Tibial artery (tissue), 4 donors: Measurements from ENCODE around the gene MET.
"Not testable (repeated sequence)": the region's sequence is repeated elsewhere in the genome, so short reads cannot be mapped to it uniquely, and the experiment has no call there.

Source experiments
- DNase-seq, 2 donors: peaks; one replicate each; pipeline ENCODE4 v3.0.0-alpha.2; 2019
- H3K27ac ChIP-seq, 2 donors: fragments of 200-600 bp; sonication (generic) in 1 of 2; 1 replicate in 1 of 2; 2 replicates in 1 of 2; pipeline ENCODE4 v1.5.1; 2018 to 2019; ENCODE audit warnings: mild to moderate bottlenecking in 1 of 2
- H3K27me3 ChIP-seq, 2 donors: fragments of 200-600 bp; sonication (generic) in 1 of 2; one replicate each; pipeline versions ENCODE4 v1.5.1 to v1.6.0; 2016 to 2019
- H3K36me3 ChIP-seq, 3 donors: fragments of 200-600 bp; sonication (generic) in 2 of 3; one replicate each; pipeline ENCODE4 v1.5.1; 2016 to 2019; ENCODE audit warnings: mild to moderate bottlenecking in 2 of 3
- H3K4me1 ChIP-seq, 4 donors: fragments of 200-600 bp; sonication (generic) in 2 of 4; 1 replicate in 3 of 4; 2 replicates in 1 of 4; pipeline ENCODE4 v1.5.1; 2016 to 2019
- H3K4me3 ChIP-seq, 2 donors: fragments of 200-600 bp; sonication (generic) in 1 of 2; 1 replicate in 1 of 2; 2 replicates in 1 of 2; pipeline ENCODE4 v1.5.1; 2018 to 2019; ENCODE audit warnings: mild to moderate bottlenecking in 2 of 2
- H3K9me3 ChIP-seq, 3 donors: fragments of 200-600 bp; sonication (generic) in 1 of 3; one replicate each; pipeline ENCODE4 v1.5.1; 2016 to 2019
- CTCF ChIP-seq, 2 experiments: fragments of 200-600 bp in 1 of 2; fragments of 450-650 bp in 1 of 2; IDR thresholded peaks; one replicate each; pipeline ENCODE4 v1.5.1; 2017 to 2019; ENCODE audit warnings: antibody characterized with exemption in 2 of 2, mild to moderate bottlenecking in 1 of 2, moderate library complexity in 1 of 2
- intact Hi-C: fragments of 100-400 bp; cut with DNase I; formaldehyde crosslinking; loops from one replicate; pipeline ENCODE4 v1.15.0; 2023; ENCODE audit warnings: low total_unique reads

The MET gene

DNA sequence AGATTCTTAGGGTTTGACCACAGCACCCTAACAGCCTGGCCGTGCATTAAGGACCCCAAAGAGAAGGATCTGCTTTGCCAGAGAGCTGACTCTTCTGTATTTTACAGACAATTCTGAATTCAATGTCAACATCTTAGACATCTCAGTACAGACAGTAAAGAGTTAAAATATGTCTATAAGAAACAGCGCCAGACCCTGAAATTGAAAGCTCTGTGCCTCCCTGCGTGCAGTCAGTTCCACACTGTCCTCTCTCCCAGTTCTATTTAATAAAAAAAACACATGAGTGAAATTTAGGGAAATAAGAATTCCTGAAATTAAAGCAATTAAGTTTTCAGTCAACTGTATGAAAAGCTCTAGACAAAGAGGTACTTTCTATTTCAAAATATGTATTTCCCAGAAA lies 45.1 kb downstream of the MET start:
- intact Hi-C loops: no loop called here

DNA sequence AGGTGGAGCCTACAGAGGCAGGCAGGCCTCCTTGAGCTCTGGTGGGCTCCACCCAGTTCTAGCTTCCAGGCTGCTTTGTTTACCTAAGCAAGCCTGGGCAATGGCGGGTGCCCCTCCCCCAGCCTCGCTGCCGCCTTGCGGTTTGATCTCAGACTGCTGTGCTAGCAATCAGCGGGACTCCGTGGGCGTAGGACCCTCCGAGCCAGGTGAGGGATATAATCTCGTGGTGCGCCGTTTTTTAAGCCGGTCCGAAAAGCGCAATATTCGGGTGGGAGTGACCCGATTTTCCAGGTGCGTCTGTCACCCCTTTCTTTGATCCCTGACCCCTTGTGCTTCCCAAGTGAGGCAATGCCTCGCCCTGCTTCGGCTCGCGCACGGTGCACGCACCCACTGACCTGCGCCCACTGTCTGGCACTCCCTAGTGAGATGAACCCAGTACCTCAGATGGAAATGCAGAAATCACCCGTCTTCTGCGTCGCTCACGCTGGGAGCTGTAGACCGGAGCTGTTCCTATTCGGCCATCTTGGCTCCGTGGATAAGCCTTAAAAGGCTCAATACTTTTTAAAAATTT lies 52.0 kb downstream of the MET start:
- H3K27me3 ChIP-seq, H3K36me3 ChIP-seq, intact Hi-C loops, H3K4me1 ChIP-seq, H3K9me3 ChIP-seq, H3K4me3 ChIP-seq, H3K27ac ChIP-seq, DNase-seq: not testable (repeated sequence)

More for the DNA sequence above, 45.1 kb downstream of the MET start:
- no peak for TF ChIP-seq CTCF (IDR thresholded peaks at IDR 0.05)
- Histone ChIP-seq H3K27ac (no peak overlapping the region), H3K4me1 (peaks cover 0 to 9% (median 3%) of the 10 kb centered on the region in 4 donors), H3K9me3 (no peaks in the 10 kb centered on the region), H3K36me3 (no peaks in the 10 kb centered on the region), H3K4me3 (no peak overlapping the region), H3K27me3 (no peaks in the 10 kb centered on the region)
- DNase-seq: no peak

DNA sequence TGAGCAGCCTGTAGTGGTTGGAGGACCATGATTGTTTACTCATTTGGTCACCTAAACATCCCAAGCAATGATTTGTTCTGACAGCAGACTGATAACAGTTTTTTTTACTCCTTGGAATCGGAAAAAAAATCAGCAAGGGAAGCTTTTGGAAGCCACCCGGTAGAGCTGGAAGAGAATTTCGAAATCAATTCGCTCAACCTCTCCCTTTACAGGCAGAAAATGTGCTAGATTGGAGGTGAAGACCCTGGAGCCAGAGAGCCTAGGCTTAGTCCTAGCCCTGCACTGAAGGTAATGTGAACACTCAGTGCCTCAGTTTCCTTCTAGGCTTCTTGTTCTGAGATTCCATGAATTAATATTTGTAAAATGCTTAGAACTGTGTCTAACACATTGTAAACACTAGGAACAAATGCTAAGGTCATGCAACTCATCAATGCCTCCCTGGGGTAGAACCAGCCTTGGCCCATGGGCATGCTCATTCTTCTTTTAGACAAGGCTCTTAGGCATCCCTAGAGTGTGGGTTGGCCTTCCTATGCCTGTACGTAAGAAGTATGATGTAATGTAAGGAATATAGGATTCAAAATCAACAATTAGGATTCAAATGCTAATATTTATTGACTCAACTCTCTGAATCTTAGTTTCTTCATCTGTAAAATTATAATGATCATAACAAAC lies 52.7 kb downstream of the MET start:
- intact Hi-C loops: no loop called here
- no peak overlapping the region for H3K4me3 ChIP-seq
- H3K36me3 ChIP-seq: no peaks in the 10 kb centered on the region
- no peaks in the 10 kb centered on the region for H3K9me3 ChIP-seq
- no peak for TF ChIP-seq CTCF (IDR thresholded peaks at IDR 0.05)
- H3K27ac ChIP-seq: no peak overlapping the region
- DNase-seq: no peak
- peaks cover 0 to 9% (median 0%) of the 10 kb centered on the region in 4 donors for H3K4me1 ChIP-seq
- no peaks in the 10 kb centered on the region for H3K27me3 ChIP-seq

DNA sequence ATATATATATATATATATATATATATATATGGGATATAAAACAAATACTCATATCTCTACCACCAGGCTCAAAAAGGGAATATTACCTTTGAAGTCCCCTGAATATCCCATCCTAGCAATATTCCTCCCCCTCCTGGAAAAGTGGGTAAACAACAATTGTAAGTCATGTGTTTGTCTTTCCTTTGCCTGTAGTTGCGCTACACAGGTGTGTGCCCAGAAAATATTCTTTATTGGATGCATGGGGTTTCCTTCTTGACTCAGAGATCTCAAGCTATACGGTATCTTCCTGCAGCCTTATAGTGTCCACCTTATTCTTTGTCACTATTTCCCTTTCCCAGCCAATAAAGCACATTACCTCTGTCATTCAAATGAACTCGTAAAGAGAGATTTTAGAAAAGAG lies 54.2 kb downstream of the MET start:
- intact Hi-C loops: no loop called here
- no peak for TF ChIP-seq CTCF (IDR thresholded peaks at IDR 0.05)
- Histone ChIP-seq H3K27me3 (no peaks in the 10 kb centered on the region), H3K27ac (no peak overlapping the region), H3K36me3 (no peaks in the 10 kb centered on the region), H3K4me3 (no peak overlapping the region), H3K4me1 (peaks cover 0 to 9% (median 0%) of the 10 kb centered on the region in 4 donors), H3K9me3 (no peaks in the 10 kb centered on the region)
- DNase-seq: no peak

GRCh38 chr7:116726713-116727431 lies 54.9 kb downstream of the MET start:
- H3K27ac ChIP-seq: no peak overlapping the region
- H3K4me1 ChIP-seq: peaks cover 0 to 9% (median 0%) of the 10 kb centered on the region in 4 donors
- H3K27me3 ChIP-seq: no peaks in the 10 kb centered on the region
- no peak for DNase-seq
- no peaks in the 10 kb centered on the region for H3K9me3 ChIP-seq
- no peaks in the 10 kb centered on the region for H3K36me3 ChIP-seq
- intact Hi-C loops: no loop called here
- no peak overlapping the region for H3K4me3 ChIP-seq
- no peak for TF ChIP-seq CTCF (IDR thresholded peaks at IDR 0.05)

- Histone ChIP-seq H3K4me1 (peaks cover 0 to 9% (median 0%) of the 10 kb centered on the region in 4 donors), H3K9me3 (no peaks in the 10 kb centered on the region), H3K4me3 (no peak overlapping the region), H3K27me3 (no peaks in the 10 kb centered on the region), H3K27ac (no peak overlapping the region), H3K36me3 (no peaks in the 10 kb centered on the region)
- intact Hi-C loops: no loop called here
- no peak for DNase-seq
- TF ChIP-seq CTCF (IDR thresholded peaks at IDR 0.05): no peak
These were observed 55.5 kb downstream of the MET start for GRCh38 chr7:116727432-116728009.
